ENCODE results near the gene CCDC28B. TPM values are rescaled to one million over a fixed set of nuclear protein-coding genes. Genes with fewer than 3 reads are reported as not detected.

Gene CCDC28B
- total RNA-seq = 1 to 10 TPM; 5.0 to 7.8 (median 6.5) TPM

- peaks cover 36 to 47% (median 39%) of the 10 kb centered on the region in 4 donors for H3K4me1 ChIP-seq
- DNase-seq (ENCODE audit: extremely low spot score) = no peak
- no peaks in the 10 kb centered on the region for H3K9me3 ChIP-seq
- peaks cover 16 to 31% (median 28%) of the 10 kb centered on the region in 4 donors for H3K36me3 ChIP-seq
- no peaks in the 10 kb centered on the region for H3K27me3 ChIP-seq
- TF ChIP-seq EP300 (IDR thresholded peaks at IDR 0.05) (no peak), CTCF (IDR thresholded peaks at IDR 0.05) (no peak), POLR2A (IDR thresholded peaks at IDR 0.05; ENCODE audit: low read depth) (no peak), POLR2AphosphoS5 (IDR thresholded peaks at IDR 0.05) (peak; percentile 54 to 62)
- intact Hi-C loops (cut with DNase I) = no loop called here
- WGBS = under 1% methylated on average over 10 of the region's 34 CpGs
- peak within 1 kb of the TSS; percentile 66 to 73 (median 68) for H3K4me3 ChIP-seq
- H3K27ac ChIP-seq (replicated peaks in 1 of 4) = peak within 1 kb of the TSS; percentile 84 to 90 (median 88)
Measured at GRCh38 chr1:32200226-32201010, at the start of gene CCDC28B. TSS of gene CCDC28B (plus strand) at chr1:32200595. CDS start at chr1:32201936, 1,341 bp downstream.

- DNase-seq (ENCODE audit: extremely low spot score) = no peak
- Histone ChIP-seq H3K36me3 (peaks cover 7 to 15% (median 12%) of the 10 kb centered on the region in 4 donors), H3K27ac (replicated peaks in 1 of 4) (no peak overlapping the region), H3K4me1 (peaks cover 8 to 22% (median 18%) of the 10 kb centered on the region in 4 donors), H3K4me3 (no peak overlapping the region), H3K9me3 (peaks cover 0 to 5% (median 0%) of the 10 kb centered on the region in 4 donors), H3K27me3 (no peaks in the 10 kb centered on the region)
- intact Hi-C loops (cut with DNase I) = no loop called here
- 88% methylated on average over 9 of the region's 9 CpGs for WGBS
- TF ChIP-seq POLR2AphosphoS5 (IDR thresholded peaks at IDR 0.05) = no peak
- no peak for TF ChIP-seq CTCF (IDR thresholded peaks at IDR 0.05)
- TF ChIP-seq EP300 (IDR thresholded peaks at IDR 0.05) = no peak
- no peak for TF ChIP-seq POLR2A (IDR thresholded peaks at IDR 0.05; ENCODE audit: low read depth)
Measured at GRCh38 chr1:32150847-32151246, 49.5 kb upstream of the CCDC28B start.

GRCh38 chr1:32151319-32151787 lies 49.0 kb upstream of the CCDC28B start:
- no peak overlapping the region for H3K4me3 ChIP-seq
- TF ChIP-seq CTCF (IDR thresholded peaks at IDR 0.05) = no peak
- TF ChIP-seq POLR2AphosphoS5 (IDR thresholded peaks at IDR 0.05) = no peak
- no peak for DNase-seq (ENCODE audit: extremely low spot score)
- H3K27ac ChIP-seq (replicated peaks in 1 of 4) = no peak overlapping the region
- H3K4me1 ChIP-seq = peaks cover 8 to 22% (median 18%) of the 10 kb centered on the region in 4 donors
- no peaks in the 10 kb centered on the region for H3K27me3 ChIP-seq
- H3K36me3 ChIP-seq = peaks cover 10 to 20% (median 17%) of the 10 kb centered on the region in 4 donors
- H3K9me3 ChIP-seq = peaks cover 0 to 5% (median 0%) of the 10 kb centered on the region in 4 donors
- 54% methylated on average over 5 of the region's 5 CpGs for WGBS
- intact Hi-C loops (cut with DNase I) = no loop called here

- WGBS = 76% methylated on average over 3 of the region's 3 CpGs
- H3K36me3 ChIP-seq = peaks cover 75 to 99% (median 95%) of the 10 kb centered on the region in 4 donors
Measured at GRCh38 chr1:32159189-32159588, 41.2 kb upstream of the CCDC28B start.

More at GRCh38 chr1:32159189-32159588, 41.2 kb upstream of the CCDC28B start:
- no peak for DNase-seq (ENCODE audit: extremely low spot score)
- Histone ChIP-seq H3K4me3 (no peak overlapping the region), H3K4me1 (no peaks in the 10 kb centered on the region), H3K27me3 (no peaks in the 10 kb centered on the region), H3K27ac (replicated peaks in 1 of 4) (no peak overlapping the region), H3K9me3 (no peaks in the 10 kb centered on the region)
- intact Hi-C loops (cut with DNase I) = no loop called here
- no peak for TF ChIP-seq EP300 (IDR thresholded peaks at IDR 0.05)
- no peak for TF ChIP-seq CTCF (IDR thresholded peaks at IDR 0.05)
- TF ChIP-seq POLR2AphosphoS5 (IDR thresholded peaks at IDR 0.05) = no peak
- no peak for TF ChIP-seq POLR2A (IDR thresholded peaks at IDR 0.05; ENCODE audit: low read depth)
